Muscle of back (tissue), 11 donors: ENCODE results near the gene MANEAL. TPM values are rescaled to one million over a fixed set of nuclear protein-coding genes. Genes with fewer than 3 reads are reported as not detected.

Experiments used
- DNase-seq, 3 donors: peaks; one replicate each; pipeline versions ENCODE4 v3.0.0 to v3.0.0-alpha.2; 2013
- polyA plus RNA-seq, 10 donors: library from polyadenylated mRNA; unstranded; fragments of 120-200 nt; gene quantifications; one replicate each; pipeline ENCODE4 v1.2.1, GENCODE V29; 2013; ENCODE audit not compliant: insufficient read length in 10 of 10

MANEAL gene
- polyA plus RNA-seq, 10 donors: 2.0 to 5.1 (median 3.0) TPM

DNA sequence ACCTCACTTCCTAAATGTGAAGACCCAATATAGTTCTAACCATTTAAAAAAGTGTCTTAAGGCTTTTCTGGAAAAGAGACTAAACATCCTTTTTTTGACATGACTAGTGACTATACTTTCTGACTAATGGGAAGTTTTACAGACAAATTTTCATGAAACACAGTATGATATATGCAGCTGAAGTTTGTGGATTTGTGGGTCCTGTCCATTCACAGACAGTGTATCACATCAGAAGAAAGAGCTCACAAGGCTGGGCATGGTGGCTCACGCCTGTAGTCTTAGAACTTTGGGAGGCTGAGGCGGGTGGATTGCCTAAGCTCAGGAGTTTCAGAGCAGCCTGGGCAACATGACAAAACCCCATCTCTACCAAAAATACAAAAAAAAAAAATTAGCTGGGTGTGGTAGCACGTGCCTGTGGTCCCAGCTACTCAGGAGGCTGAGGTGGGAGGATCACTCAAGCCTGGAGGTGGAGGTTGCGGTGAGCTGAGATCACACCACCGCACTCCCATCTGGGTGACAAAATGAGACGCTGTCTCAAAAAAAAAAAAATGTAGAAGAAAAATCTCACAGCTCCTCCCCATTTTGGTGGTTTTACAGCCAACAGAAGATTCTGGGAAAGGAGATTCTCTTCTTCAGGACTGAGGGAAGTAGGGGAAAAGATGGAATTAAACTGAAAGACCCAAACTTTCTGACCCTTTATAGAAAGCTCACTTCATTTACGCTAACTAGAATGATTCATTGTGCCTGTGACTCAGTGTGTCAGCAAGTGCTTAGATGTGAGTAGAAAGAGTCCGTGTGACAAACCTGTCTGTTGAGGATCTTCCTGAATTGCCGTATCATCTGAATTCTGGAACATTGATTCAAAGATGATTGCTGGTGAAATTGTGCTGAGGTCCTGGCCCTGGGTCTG lies 29.5 kb downstream of the MANEAL start:
- no peak for DNase-seq

DNA sequence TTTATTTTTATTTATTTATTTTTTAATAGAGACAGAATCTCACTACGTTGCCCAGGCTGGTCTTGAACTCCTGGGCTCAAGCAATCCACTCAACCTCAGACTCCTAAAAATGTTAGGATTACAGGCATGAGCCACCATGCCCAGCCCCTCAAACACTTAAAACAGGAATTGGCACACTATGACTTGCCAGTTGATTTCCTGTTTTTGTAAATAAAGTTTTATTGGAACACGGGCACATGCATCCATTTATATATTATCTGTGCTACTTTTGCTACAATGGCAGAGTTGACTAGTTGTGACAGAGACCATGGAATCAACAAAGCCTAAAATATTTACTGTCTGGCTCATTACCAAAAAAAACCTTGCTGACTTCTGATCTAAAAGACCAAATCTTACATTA lies 30.4 kb downstream of the MANEAL start:
- DNase-seq: no peak

DNA sequence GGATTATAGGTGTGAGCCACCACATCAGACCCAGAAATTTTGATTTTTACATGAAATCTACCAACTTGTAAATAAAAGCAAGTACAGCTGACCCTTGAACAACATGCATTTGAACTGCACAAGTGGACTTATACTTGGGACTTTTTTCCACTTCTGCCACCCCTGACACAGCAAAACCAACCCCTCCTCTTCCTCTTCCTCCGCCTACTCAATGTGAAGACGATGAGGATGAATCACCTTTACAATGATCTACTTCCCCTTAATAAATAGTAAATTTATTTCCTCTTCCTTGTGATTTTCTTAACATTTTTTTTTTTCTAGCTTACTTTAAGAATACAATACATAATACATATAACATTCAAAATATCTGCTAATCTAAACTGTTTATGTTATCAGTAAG lies 31.9 kb downstream of the MANEAL start:
- DNase-seq: no peak

DNA sequence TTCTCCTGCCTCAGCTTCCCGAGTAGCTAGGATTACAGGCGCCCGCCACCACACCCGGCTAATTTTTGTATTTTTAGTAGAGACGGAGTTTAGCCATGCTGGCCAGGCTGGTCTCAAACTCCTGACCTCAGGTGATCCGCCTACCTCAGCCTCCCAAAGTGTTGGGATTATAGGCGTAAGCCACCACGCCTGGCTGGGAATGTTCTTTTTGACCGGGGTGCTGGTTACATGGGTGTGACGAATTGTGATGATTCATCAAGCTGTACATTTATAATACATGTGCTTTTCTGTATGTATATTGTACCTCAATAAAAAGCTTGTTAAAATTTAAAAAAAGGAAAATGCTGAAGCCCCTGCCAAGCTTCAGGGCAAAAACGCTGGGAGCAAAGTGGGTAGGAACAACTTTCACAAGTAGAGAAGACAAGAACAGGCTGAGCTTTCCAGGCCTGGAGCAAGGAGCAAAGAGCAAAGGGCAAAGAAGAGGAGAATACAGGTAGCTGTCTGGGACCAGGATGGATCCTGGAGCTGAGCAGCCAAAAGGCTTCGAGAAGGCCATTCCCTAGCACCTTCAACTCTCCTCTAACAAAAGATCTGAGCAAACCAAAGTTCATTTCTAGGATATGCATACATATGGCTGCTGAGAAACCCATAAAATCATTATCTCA lies 34.9 kb downstream of the MANEAL start:
- no peak for DNase-seq

DNA sequence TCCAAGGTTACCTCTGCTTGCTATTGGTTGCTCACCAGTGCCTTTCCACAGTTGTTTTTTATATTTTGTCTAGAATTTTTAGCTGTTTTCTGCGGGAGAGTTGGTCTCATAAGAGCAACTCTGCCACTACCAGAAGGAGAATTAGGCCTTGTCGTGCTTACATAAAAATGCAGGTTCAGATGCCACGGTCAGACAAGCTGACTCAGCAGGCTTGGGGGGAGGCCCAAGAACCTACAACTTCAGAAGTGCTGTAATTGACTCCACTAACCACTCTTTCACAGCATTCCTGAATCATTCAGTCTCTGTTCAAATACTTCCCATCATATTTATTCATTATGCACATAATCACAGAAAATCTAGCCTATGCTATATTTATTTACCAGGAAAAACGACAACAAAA lies 37.5 kb downstream of the MANEAL start:
- DNase-seq: no peak

DNA sequence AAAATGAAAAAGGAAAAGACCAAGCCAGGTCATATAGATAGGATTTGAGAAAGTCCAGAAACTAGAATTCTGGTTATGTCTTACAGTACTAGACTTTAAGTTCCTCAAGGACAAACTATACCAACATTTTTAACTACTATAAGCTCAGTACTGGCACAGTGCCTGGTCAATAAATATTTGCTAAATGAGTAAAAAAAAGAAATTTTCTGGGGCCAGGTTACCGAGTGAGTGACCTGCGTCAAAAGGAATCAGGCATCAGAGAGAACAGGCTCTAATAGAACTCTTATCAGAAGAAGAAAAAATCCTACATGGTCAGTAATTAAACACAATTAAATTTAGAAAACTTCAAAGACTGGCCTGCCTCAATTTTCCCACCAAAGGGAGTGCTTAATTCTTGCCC lies 38.2 kb downstream of the MANEAL start:
- DNase-seq: no peak

DNA sequence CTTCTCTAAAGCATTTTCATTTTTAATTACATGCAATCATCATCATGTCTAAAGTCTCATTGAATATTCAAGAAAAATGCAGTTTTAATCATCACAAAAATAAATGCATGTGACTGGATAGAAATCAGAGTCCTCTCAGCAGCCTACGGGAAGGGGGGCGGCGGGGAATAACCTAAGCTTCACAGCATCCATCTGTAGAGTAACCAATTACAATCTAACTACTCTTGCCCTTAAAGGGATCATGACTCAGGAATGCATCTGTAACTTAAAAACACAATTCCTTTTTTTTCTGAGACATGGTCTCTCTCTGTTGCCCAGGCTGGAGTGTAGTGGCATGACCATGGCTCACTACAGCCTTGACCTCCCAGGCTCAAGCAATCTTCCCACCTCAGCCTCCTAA lies 43.1 kb downstream of the MANEAL start:
- DNase-seq: no peak

DNA sequence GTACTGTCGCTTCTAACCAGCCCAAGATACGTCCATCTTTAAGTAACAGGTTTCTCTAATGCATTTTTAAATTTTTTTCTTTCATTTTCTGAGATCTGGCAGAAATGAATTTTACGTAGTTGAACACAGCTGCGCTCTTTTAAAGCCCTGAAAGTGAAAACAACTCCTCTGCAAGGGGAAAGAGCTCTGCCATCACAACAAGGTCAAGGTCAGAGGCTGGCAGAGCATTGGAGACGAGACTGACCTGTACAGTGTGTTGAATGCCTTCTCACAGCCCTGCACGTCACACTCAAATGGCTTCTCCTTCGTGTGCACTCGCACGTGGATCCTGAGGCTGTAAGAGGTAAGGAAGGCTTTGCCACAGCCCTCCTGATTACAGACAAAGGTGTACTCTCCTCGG lies 46.0 kb downstream of the MANEAL start:
- DNase-seq: no peak

DNA sequence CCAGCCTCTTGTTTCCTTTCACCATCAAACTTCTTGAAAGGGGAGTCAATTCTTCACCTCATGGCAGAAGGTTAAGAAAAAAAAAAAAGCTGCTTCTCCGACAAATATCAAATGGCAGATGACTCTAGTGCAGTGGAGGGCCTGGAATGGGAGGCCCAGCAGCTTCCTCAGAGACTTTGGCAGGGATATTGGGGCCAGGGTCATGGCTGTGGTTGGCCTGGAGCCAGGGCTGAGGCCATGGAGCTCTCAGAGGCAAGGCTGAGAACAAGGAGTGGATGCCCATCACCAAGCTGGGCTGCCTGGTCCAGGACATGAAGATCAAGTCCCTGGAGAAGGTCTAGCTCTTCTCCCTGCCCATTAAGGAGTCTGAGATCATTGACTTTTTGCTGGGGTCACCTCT lies 47.1 kb downstream of the MANEAL start:
- DNase-seq: no peak

DNA sequence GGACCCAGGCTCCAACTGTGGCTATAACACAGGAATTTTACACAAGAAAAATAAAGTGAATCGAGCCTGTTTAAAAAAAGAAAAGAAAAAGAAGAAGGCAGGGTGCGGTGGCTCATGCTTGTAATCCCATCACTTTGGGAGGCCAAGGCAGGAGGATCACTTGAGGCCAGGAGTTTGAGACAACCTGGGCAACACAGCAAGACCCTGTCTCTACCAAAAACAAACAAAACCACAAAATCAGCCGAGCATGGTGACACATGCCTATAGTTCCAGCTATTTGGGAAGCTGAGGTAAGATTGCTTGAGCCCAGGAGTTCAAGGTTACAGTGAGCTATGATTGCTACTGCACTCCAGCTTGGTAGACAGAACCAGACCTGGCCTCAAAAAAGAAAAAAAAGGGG lies 48.0 kb downstream of the MANEAL start:
- DNase-seq: no peak

DNA sequence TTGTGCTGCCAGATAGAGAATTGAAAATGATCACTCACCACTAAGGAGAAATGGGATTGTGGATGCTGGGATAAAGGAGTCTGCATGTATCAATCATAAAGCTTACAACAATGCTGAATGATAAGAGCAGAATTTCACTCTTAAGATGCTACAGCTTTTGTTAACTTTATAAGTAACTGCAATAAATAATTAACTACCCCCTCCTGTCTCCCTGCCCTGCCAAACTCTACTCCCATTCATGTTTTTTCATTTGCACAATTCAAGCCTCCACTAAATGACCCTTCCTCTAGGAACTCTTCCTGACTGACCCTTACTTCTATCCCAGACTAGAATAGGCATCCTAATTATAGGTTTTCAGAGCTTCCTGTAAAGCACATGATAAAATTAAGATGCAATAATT lies 50.9 kb downstream of the MANEAL start:
- DNase-seq: no peak

DNA sequence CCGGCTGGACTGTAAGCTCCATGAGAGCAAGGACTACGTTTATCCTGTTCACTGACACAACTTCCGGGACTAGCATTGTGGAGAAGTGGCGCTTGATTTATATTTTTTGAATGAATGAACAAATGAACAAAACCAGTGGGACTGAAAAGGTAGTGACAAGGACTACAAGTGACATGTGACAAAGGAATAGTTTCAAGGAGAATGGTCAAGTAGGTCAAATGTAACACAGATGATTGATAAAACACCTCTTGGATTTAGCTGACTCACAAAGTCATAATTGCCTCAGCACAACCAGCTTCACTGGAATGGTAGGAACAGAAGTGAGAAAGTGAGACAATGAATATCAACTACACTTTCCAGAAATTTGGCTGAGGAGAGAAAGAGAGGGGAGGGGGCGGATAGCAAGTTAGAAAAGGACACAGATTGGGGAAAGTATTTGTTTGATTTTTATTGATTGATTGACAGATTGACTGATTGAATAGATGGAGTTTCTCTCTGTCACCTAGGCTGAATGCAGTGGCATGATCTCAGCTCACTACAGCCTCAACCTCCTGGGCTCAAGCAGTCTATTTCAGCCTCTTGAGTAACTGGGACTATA lies 51.5 kb downstream of the MANEAL start:
- no peak for DNase-seq

DNA sequence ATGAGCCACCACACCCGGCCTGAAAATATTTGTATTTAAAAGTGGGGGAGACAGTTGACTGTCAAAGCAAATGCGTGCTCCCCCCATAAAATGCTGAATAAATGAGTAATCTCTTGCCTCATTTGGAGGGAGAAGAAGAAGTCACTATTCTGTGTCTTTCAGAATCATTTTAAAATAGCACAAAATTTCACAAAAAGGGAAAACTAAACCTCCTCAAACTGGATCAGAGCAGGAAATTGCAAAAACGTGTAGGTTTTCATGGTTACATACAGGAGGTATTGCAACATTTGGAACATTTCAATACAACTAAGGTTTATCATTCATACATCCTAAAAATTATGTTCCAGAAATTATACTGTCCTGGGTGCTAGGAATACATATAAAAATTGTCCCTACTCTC lies 52.1 kb downstream of the MANEAL start:
- no peak for DNase-seq

DNA sequence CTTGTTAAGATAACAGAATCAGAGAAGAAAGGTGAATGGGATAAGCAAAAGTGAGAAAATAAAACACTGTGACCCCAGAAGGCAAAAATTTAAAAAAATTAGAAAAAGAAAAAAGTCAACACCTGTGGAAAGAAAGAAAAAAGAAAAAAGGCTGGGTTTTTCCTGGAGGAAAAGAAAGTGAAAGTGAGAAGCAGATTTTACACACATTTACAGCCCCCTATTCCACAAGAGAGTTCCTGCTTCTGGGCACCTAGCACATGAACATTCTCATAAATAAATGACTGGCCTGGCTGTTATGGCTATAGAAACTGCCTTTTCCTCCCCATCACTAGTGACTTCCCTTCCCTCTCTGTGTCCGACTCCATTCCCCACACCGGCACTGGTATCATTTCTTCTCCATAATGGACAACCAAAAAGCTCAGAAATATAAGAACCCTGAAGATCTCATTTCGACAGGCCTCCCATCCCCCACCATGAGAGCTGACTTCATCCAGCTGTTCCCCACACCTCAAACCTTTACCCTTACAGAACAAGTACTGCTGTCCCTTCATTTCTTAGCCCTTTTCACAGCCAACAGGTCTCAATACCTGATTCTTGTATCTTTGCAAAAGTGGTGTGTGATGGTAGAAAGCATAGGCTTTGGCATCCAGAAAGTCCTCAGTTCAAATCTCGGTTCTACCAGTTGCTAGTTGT lies 53.1 kb downstream of the MANEAL start:
- no peak for DNase-seq

DNA sequence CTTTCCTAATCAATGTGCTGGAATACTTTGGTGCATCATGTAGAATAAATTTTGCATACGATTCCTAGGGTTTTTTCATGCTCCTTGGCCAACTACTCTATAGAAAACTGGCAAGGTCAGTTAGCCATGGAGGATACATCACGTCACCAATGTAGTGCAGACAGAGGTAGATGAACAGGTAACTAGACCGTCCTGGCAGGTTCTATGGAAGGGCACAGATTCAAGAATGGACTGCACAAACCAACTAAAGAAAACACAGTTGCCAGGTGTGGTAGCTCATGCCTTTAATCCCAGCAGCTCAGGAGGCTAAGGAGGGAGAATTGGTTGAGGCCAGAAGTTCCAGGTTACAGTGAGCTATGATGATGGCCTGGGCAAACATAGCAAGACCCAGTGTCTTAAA lies 55.8 kb downstream of the MANEAL start:
- DNase-seq: no peak

DNA sequence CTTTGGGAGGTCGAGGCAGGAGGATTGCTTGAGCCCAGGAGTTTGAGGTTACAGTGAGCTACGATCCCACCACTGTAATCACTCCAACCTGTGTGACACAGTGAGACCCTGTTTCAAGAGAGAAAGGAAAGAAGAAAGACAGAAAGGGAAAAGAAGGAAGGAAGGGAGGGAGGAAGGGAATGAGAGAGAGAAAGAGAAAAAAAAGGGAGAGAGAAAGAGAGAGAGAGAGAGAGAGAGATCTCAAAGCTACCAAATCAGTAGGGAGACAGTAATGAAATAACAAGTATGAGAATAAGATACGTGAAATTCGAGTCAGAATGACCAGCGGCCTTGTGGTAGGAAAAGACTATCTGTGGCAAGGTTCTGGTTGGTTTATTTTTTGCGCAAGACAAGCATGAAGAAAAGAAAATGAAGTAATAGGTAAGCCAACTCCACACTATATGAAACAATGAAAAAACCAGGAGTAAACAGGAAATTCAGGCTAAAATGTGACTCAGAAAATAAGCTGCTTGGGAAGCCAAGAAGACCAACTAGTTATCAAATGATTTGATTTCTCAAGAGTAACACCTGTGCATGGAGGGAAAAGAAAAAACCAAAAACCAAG lies 56.8 kb downstream of the MANEAL start:
- DNase-seq: no peak

Other genes starting within 250 kb of the MANEAL start
- gene SNIP1, start 239.6 kb upstream of the MANEAL start, polyA plus RNA-seq: 1 to 10 TPM; 6.9 to 9.6 (median 8.4) TPM
- 10 to 100 TPM in 6 of 10 donors, 1 to 10 TPM in 4; 5.5 to 16.1 (median 10.6) TPM for gene DNALI1, start 236.9 kb upstream of the MANEAL start, polyA plus RNA-seq
- gene GNL2, start 197.9 kb upstream of the MANEAL start, polyA plus RNA-seq: 10 to 100 TPM; 45.9 to 60.8 (median 52.1) TPM
- gene RSPO1, start 159.0 kb upstream of the MANEAL start, polyA plus RNA-seq: 1 to 10 TPM in 2 of 10 donors, under 1 TPM in 3, not detected in 5; 0.09 to 2.8 (median 0.16) TPM
- gene CDCA8, start 101.3 kb upstream of the MANEAL start, polyA plus RNA-seq: 10 to 100 TPM in 5 of 10 donors, 1 to 10 TPM in 5; 5.7 to 15.7 (median 9.7) TPM
- gene EPHA10, start 28.7 kb upstream of the MANEAL start, polyA plus RNA-seq: under 1 TPM in 5 of 10 donors, not detected in 5; 0.04 to 0.26 (median 0.18) TPM
- gene C1orf122, start 13.9 kb downstream of the MANEAL start, polyA plus RNA-seq: 10 to 100 TPM; 28.1 to 55.2 (median 34.3) TPM
- gene YRDC, start 14.4 kb downstream of the MANEAL start, polyA plus RNA-seq: 1 to 10 TPM; 6.4 to 9.5 (median 7.7) TPM
- gene MTF1, start 65.7 kb downstream of the MANEAL start, polyA plus RNA-seq: 1 to 10 TPM; 4.8 to 8.0 (median 6.1) TPM
- 10 to 100 TPM in 9 of 10 donors, 1 to 10 TPM in 1; 7.1 to 13.6 (median 10.8) TPM for gene INPP5B, start 153.2 kb downstream of the MANEAL start, polyA plus RNA-seq
- gene SF3A3, start 196.2 kb downstream of the MANEAL start, polyA plus RNA-seq: 10 to 100 TPM; 38.8 to 75.4 (median 57.2) TPM
- gene FHL3, start 211.7 kb downstream of the MANEAL start, polyA plus RNA-seq: 100 to 1,000 TPM in 9 of 10 donors, 10 to 100 TPM in 1; 66.8 to 174 (median 127) TPM
- gene UTP11, start 218.9 kb downstream of the MANEAL start, polyA plus RNA-seq: 100 to 1,000 TPM in 5 of 10 donors, 10 to 100 TPM in 5; 77.5 to 122 (median 101) TPM